Measurements from ENCODE around the gene VAPB. TPM values are rescaled to one million over a fixed set of nuclear protein-coding genes. Genes with fewer than 3 reads are reported as not detected.

Gene VAPB
- polyA plus RNA-seq, 1 donor (not counting 4 experiments of a cell fraction or from before 2014, with no cell fraction given), result 38.0 TPM

DNA sequence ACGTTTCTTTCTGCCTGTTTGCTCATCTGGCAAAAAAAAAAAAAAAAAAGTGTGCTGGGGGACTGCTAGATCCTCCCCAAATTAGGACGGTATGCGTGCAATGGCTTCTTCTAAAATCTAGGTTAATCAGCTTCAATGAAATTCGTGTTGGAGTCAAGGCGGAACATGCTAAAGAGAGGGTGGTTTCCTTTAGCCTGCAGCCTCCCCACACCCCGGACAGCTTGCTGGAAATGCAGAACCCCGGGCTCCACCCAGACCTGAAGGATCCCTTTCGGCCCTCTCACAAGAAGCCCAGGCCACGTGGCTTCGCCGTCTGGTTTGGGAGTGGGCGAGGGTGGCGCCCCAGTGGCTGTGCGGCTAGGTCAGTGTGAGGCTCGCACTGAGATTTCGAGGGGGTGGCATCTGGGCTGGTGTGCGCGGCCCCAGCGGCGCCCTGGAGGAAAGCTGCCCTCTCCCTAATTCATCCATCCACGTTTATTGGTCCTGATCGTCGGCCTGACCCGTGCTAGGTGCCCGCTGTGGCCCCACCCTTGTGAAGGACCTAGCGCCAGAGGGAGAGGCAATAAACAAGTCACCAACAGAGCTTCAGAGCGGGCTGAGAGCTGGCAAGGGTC lies 77.2 kb downstream of the VAPB start:
- no peaks in the 10 kb centered on the region for H3K9me1 ChIP-seq (ENCODE audit: control insufficient read depth, extremely low read depth, insufficient read depth, low read length)
- FAIRE-seq (no peak), DNase-seq (ENCODE audit: low read depth, low spot score) (no peak)
- no peak overlapping the region for H2AFZ ChIP-seq (ENCODE audit: control insufficient read depth, low read length)
- no peak overlapping the region for H3K4me3 ChIP-seq (ENCODE audit: control insufficient read depth in 2 of 3, extremely low read depth in 1 of 3, insufficient read depth in 2 of 3, low read depth in 1 of 3, low read length in 3 of 3)
- H3K9me3 ChIP-seq (ENCODE audit: control insufficient read depth, low read depth, low read length), result no peaks in the 10 kb centered on the region
- no peaks in the 10 kb centered on the region for H3K27me3 ChIP-seq (ENCODE audit: control insufficient read depth, extremely low read depth, insufficient read depth, low read length)
- H3K36me3 ChIP-seq (ENCODE audit: control insufficient read depth in 2 of 2, extremely low read depth in 1 of 2, insufficient read depth in 2 of 2, low read length in 2 of 2), result no peaks in the 10 kb centered on the region
- no peaks in the 10 kb centered on the region for H4K20me1 ChIP-seq (ENCODE audit: control insufficient read depth, extremely low read depth, insufficient read depth, low read length)
- peaks cover 16% of the 10 kb centered on the region for H3K4me1 ChIP-seq (ENCODE audit: control insufficient read depth, extremely low read depth, insufficient read depth, low read length)
- no peaks in the 10 kb centered on the region for H3K79me2 ChIP-seq (ENCODE audit: control insufficient read depth, insufficient read depth, low read length)
- H3K9ac ChIP-seq (ENCODE audit: control insufficient read depth, extremely low read depth, insufficient read depth, low read length), result no peak overlapping the region
- no peak overlapping the region for H3K27ac ChIP-seq (ENCODE audit: control insufficient read depth, insufficient read depth, low read length)
- dilution Hi-C loops (cut with MboI; ENCODE audit: extremely low pct_ligation_motif_present, low sequenced_read_pairs), result no loop called here
- no peak overlapping the region for H3K4me2 ChIP-seq (ENCODE audit: control insufficient read depth, extremely low read depth, insufficient read depth, low read depth, low read length)
- TF ChIP-seq, protein P1, sequence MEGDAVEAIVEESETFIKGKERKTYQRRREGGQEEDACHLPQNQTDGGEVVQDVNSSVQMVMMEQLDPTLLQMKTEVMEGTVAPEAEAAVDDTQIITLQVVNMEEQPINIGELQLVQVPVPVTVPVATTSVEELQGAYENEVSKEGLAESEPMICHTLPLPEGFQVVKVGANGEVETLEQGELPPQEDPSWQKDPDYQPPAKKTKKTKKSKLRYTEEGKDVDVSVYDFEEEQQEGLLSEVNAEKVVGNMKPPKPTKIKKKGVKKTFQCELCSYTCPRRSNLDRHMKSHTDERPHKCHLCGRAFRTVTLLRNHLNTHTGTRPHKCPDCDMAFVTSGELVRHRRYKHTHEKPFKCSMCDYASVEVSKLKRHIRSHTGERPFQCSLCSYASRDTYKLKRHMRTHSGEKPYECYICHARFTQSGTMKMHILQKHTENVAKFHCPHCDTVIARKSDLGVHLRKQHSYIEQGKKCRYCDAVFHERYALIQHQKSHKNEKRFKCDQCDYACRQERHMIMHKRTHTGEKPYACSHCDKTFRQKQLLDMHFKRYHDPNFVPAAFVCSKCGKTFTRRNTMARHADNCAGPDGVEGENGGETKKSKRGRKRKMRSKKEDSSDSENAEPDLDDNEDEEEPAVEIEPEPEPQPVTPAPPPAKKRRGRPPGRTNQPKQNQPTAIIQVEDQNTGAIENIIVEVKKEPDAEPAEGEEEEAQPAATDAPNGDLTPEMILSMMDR (optimal IDR thresholded peaks at IDR 0.05 in 1 of 3, IDR thresholded peaks at IDR 0.05 in 1 of 3, conservative IDR thresholded peaks at IDR 0.05 in 1 of 3; ENCODE audit: extremely low read depth in 1 of 3, insufficient read depth in 2 of 3, low read length in 3 of 3), result no peak
- TF ChIP-seq EZH2 (IDR thresholded peaks at IDR 0.05; ENCODE audit: low read length), result no peak

DNA sequence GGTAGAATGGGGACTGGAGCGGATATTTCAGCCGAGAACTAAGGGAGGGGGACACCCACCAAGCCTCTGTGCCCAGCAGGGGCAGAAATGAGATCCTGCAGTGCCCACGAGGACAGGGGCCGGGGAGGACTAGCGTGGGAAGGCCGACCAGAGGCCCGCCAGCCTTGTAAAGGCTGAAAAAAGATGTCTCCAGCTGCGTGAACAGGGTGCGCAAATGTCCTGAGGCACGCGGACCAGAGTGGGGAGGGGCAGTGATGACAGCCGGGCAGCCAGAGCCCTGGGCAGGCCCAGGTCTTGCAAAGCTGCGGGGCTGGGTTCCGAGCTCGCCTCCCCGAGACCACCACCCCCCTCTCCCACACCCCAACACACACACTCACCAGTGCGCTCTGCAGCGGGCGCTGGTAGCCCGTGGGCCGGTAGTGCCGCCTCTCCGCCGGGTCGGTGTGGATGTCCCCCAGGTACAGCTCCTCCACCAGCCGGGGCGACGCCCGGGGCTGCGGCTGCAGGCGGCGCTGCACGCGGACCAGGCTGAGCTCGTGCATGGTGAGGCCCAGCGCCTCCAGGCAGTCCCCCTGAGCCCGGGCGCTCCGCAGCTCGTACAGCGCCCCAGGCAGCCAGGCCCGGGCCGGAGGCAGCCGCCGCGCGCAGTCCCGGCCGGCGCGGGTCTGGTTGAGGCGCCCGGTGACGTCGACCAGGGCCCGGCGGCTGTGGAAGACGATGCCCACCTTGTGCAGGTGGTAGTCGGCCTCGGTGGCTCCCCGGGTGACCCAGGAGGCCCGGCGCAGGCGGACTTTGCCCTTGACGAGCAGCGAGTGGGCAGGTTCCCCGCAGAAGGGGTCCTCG lies 77.9 kb downstream of the VAPB start:
- H3K4me2 ChIP-seq (ENCODE audit: control insufficient read depth, extremely low read depth, insufficient read depth, low read depth, low read length), result no peak overlapping the region
- DNase-seq (ENCODE audit: low read depth, low spot score) (no peak), FAIRE-seq (no peak)
- no peak overlapping the region for H3K9ac ChIP-seq (ENCODE audit: control insufficient read depth, extremely low read depth, insufficient read depth, low read length)
- H3K9me3 ChIP-seq (ENCODE audit: control insufficient read depth, low read depth, low read length), result no peaks in the 10 kb centered on the region
- no peak overlapping the region for H3K4me3 ChIP-seq (ENCODE audit: control insufficient read depth in 2 of 3, extremely low read depth in 1 of 3, insufficient read depth in 2 of 3, low read depth in 1 of 3, low read length in 3 of 3)
- no peak overlapping the region for H3K27ac ChIP-seq (ENCODE audit: control insufficient read depth, insufficient read depth, low read length)
- peaks cover 8% of the 10 kb centered on the region for H3K4me1 ChIP-seq (ENCODE audit: control insufficient read depth, extremely low read depth, insufficient read depth, low read length)
- H2AFZ ChIP-seq (ENCODE audit: control insufficient read depth, low read length), result no peak overlapping the region
- H3K79me2 ChIP-seq (ENCODE audit: control insufficient read depth, insufficient read depth, low read length), result no peaks in the 10 kb centered on the region
- dilution Hi-C loops (cut with MboI; ENCODE audit: extremely low pct_ligation_motif_present, low sequenced_read_pairs), result no loop called here
- H4K20me1 ChIP-seq (ENCODE audit: control insufficient read depth, extremely low read depth, insufficient read depth, low read length), result no peaks in the 10 kb centered on the region
- no peaks in the 10 kb centered on the region for H3K9me1 ChIP-seq (ENCODE audit: control insufficient read depth, extremely low read depth, insufficient read depth, low read length)
- no peak for TF ChIP-seq EZH2 (IDR thresholded peaks at IDR 0.05; ENCODE audit: low read length)
- TF ChIP-seq, protein P1 (optimal IDR thresholded peaks at IDR 0.05 in 1 of 3, IDR thresholded peaks at IDR 0.05 in 1 of 3, conservative IDR thresholded peaks at IDR 0.05 in 1 of 3; ENCODE audit: extremely low read depth in 1 of 3, insufficient read depth in 2 of 3, low read length in 3 of 3), result no peak
- no peaks in the 10 kb centered on the region for H3K27me3 ChIP-seq (ENCODE audit: control insufficient read depth, extremely low read depth, insufficient read depth, low read length)
- H3K36me3 ChIP-seq (ENCODE audit: control insufficient read depth in 2 of 2, extremely low read depth in 1 of 2, insufficient read depth in 2 of 2, low read length in 2 of 2), result no peaks in the 10 kb centered on the region
